ENCODE measurements around the gene PUDP. TPM values are rescaled to one million over a fixed set of nuclear protein-coding genes. Genes with fewer than 3 reads are reported as not detected.
"Not testable (repeated sequence)": the region's sequence is repeated elsewhere in the genome, so short reads cannot be mapped to it uniquely, and the experiment has no call there.

The PUDP gene
- total RNA-seq, 4 donors from 2014 or later = 10.4 to 16.6 (median 11.5) TPM

DNA sequence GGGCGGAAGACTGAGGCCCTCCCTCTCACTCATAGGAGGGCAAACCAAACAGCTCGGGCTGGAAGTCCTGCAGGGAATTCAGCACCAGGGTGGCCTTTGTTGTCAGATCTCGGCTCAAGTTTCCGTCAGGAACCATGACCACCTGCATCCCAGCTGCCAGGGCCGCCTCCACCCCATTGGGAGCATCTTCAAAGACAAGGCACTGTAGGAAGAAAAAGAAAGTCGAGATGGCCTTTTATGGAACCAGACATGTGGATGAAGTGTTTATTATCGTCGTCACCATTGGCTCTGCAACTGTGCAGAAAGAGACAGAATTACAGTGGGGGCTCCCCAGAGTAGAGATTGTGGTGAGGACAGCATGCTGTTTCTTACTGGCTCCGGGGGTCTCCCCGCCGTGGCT is 97.7 kb downstream of the PUDP start:
- TF ChIP-seq, protein P1, sequence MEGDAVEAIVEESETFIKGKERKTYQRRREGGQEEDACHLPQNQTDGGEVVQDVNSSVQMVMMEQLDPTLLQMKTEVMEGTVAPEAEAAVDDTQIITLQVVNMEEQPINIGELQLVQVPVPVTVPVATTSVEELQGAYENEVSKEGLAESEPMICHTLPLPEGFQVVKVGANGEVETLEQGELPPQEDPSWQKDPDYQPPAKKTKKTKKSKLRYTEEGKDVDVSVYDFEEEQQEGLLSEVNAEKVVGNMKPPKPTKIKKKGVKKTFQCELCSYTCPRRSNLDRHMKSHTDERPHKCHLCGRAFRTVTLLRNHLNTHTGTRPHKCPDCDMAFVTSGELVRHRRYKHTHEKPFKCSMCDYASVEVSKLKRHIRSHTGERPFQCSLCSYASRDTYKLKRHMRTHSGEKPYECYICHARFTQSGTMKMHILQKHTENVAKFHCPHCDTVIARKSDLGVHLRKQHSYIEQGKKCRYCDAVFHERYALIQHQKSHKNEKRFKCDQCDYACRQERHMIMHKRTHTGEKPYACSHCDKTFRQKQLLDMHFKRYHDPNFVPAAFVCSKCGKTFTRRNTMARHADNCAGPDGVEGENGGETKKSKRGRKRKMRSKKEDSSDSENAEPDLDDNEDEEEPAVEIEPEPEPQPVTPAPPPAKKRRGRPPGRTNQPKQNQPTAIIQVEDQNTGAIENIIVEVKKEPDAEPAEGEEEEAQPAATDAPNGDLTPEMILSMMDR (IDR thresholded peaks at IDR 0.05) = no peak
- no peak for TF ChIP-seq POLR2A (IDR thresholded peaks at IDR 0.05)
- Histone ChIP-seq H3K27ac (no peak overlapping the region), H3K4me3 (no peak overlapping the region), H3K27me3 (no peaks in the 10 kb centered on the region), H3K36me3 (peaks cover 0 to 19% (median 0%) of the 10 kb centered on the region in 3 donors), H3K9me3 (no peaks in the 10 kb centered on the region), H3K4me1 (no peaks in the 10 kb centered on the region)
- DNase-seq = no peak
- WGBS, 2 donors = 89 to 95% methylated on average over 10 of the region's 11 CpGs
- intact Hi-C loops (cut with DNase I) = no loop called here

DNA sequence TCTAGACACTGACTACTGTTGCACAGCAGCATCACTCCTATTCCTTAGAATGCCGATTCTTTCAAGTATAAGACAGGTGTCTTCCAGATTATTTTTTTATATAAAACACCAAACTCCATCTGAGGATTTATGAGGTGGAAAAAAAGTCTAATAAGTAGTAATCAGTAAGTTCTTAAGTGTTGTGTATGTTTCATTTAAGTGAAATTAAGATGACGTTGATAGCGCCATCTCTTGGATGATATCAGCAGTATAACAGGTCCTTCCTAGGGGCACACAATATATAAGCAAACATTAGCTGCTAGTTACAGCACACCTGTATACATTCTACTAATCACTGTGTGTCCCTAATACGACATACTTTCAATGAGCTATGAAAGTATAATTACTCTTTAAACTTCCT is 100.0 kb downstream of the PUDP start:
- intact Hi-C loops (cut with DNase I) = no loop called here
- 80 to 90% methylated on average over 4 of the region's 4 CpGs for WGBS, 2 donors
- no peaks in the 10 kb centered on the region for H3K9me3 ChIP-seq
- no peaks in the 10 kb centered on the region for H3K4me1 ChIP-seq
- no peaks in the 10 kb centered on the region for H3K27me3 ChIP-seq
- H3K27ac ChIP-seq = no peak overlapping the region
- H3K4me3 ChIP-seq = no peak overlapping the region
- peaks cover 0 to 19% (median 0%) of the 10 kb centered on the region in 3 donors for H3K36me3 ChIP-seq
- no peak for TF ChIP-seq POLR2A (IDR thresholded peaks at IDR 0.05)
- TF ChIP-seq, protein P1 (IDR thresholded peaks at IDR 0.05) = no peak
- no peak for DNase-seq

DNA sequence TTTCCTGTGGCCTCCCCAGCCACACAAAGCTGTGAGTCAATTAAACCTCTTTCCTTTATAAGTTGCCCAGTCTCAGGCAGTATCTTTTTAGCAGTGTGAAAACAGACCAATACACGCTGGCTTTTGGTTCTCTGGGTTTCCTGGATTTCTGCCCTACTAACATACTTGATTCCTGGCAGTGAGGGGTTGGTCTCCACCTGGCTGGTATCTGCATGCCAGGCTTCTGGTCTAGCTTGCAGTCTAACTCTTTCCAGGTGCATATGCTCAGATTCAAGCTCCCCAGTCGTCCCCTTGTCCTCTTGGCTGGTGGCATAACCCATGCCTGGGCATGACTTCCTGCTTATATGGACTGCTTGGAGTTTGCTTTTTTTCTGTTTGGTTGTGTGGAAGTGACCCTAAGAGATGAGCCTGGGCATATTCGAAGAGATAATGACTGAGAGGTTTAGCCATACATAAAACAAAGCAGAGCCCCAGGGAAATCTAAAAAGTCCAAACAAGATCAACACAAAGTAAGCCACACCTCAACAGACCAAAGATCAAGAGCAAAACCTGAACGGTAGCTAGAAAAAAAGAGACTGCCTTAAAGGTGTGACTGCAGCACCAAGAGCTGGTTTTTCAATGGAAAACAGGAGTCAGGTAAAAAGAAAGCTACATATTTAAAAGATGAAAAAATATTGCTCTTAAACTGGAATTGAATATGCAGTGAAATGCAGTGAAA is 102.6 kb downstream of the PUDP start:
- Histone ChIP-seq H3K27me3 (no peaks in the 10 kb centered on the region), H3K9me3 (no peaks in the 10 kb centered on the region), H3K4me1 (no peaks in the 10 kb centered on the region), H3K27ac (no peak overlapping the region), H3K4me3 (no peak overlapping the region), H3K36me3 (peaks cover 0 to 16% (median 0%) of the 10 kb centered on the region in 3 donors)
- 49 to 50% methylated on average over 2 to 3 of the region's 4 CpGs for WGBS, 2 donors
- TF ChIP-seq, protein P1 (IDR thresholded peaks at IDR 0.05) = no peak
- no peak for TF ChIP-seq POLR2A (IDR thresholded peaks at IDR 0.05)
- no peak for DNase-seq
- intact Hi-C loops (cut with DNase I) = no loop called here

DNA sequence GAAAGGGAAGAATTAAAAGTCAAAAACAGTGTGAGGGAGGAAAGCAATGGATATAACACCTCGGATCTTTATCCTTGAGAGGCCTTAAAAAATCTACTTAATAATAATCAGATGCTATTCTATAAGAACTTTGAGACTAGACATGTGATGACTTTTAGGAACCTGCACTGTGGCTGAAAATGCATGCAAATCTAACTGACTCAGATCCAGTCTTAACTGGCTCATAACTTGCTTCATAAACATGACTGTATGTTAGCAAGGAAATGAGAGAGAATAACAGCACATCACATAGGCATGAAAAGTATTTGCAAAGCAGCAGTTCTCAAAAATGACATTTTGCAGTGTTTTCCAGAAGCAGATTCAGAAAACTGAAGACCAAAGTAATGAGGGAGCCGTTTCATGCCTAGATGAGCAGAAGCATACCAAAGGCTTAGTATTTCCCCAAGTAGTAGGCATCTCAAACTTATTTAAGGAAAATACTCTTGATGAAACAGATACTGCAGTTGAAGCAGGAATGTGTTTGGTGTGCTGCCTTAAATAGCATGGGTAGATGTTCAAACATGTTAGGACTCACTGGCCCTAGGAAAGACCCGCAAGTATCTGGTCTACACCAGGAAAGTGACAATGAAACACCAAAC is 104.0 kb downstream of the PUDP start:
- intact Hi-C loops (cut with DNase I); H3K9me3 ChIP-seq; H3K36me3 ChIP-seq; H3K4me3 ChIP-seq; H3K27me3 ChIP-seq; H3K27ac ChIP-seq; H3K4me1 ChIP-seq; DNase-seq: not testable (repeated sequence)
- WGBS, 2 donors = 47 to 50% methylated on average over 1 to 3 of the region's 3 CpGs

DNA sequence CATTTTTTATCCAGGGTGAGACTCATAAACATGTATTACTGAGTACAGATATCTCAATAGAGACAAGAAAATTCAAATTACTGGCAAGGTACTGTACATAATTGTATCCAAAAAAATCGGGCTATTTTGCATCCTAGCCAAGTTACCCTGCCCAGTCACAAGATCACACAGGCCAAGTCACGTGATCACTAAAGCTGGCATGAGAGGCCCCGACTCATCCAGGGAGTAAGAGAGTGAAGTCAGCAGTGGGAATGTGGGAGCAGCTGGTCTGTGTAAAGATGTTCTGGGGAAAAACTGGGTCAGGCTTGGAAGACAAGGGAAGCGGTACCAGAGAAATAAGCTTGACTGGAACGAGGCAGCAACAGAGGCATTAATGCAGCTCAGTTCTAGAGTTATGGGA is 119.7 kb downstream of the PUDP start:
- Histone ChIP-seq H3K9me3 (no peaks in the 10 kb centered on the region), H3K4me3 (no peak overlapping the region), H3K27me3 (no peaks in the 10 kb centered on the region), H3K4me1 (no peaks in the 10 kb centered on the region), H3K27ac (no peak overlapping the region), H3K36me3 (no peaks in the 10 kb centered on the region)
- no peak for DNase-seq
- WGBS, 2 donors = 30 to 52% methylated on average over 3 to 5 of the region's 5 CpGs
- no peak for TF ChIP-seq POLR2A (IDR thresholded peaks at IDR 0.05)
- TF ChIP-seq, protein P1 (IDR thresholded peaks at IDR 0.05) = no peak
- intact Hi-C loops (cut with DNase I) = no loop called here
